Measurements from ENCODE around the gene GUCY1B1. TPM values are rescaled to one million over a fixed set of nuclear protein-coding genes. Genes with fewer than 3 reads are reported as not detected.

Gene GUCY1B1
- total RNA-seq, 1 experiment from 2014 or later: 0.50 TPM

DNA sequence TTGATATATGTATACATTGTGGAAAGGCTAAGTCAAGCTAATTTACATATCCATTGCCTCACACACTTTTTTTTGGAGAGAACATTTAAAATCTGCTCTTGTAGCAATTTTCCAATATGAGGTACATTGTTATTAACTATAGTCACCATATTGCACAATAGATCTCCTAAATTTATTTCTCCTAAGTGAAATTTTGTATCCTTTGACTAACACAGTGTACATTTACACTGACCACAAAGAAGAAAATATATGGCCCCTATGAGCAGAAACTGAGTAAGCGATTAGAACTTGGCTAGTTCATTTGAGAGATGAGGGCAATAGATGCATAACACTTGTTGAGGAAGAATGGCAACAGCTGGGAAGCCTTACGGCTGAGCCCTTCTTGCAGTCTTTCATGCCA is 20.3 kb upstream of the GUCY1B1 start:
- Mint-ChIP-seq H3K4me1 (no peaks in the 10 kb centered on the region), H3K27ac (no peak overlapping the region), H3K27me3 (ENCODE audit: low read depth) (peaks cover 1% of the 10 kb centered on the region; the same call in 1 of the 2 replicates)

More for the DNA sequence above, 20.3 kb upstream of the GUCY1B1 start:
- no peak overlapping the region for H3K9ac ChIP-seq (ENCODE audit: extremely low read depth, insufficient read length, low read length)
- no peak overlapping the region for H3K4me3 Mint-ChIP-seq
- H4K5ac ChIP-seq (ENCODE audit: insufficient read length, low read depth, low read length): no peak overlapping the region
- no peak overlapping the region for H3T11ph ChIP-seq (ENCODE audit: low read length)
- no peaks in the 10 kb centered on the region for H3K27me3 ChIP-seq (ENCODE audit: insufficient read depth, low read length)
- H4K20me1 ChIP-seq (ENCODE audit: control insufficient read depth, insufficient read depth, insufficient read length): no peaks in the 10 kb centered on the region
- H3K23me2 ChIP-seq (ENCODE audit: insufficient read length, low read depth, low read length, poor library complexity, severe bottlenecking): no peaks in the 10 kb centered on the region
- H3K23ac ChIP-seq (ENCODE audit: insufficient read length, low read depth, low read length): no peak overlapping the region
- no peaks in the 10 kb centered on the region for H3K4me1 ChIP-seq (ENCODE audit: insufficient read depth, low read length)
- TF ChIP-seq, protein P1, sequence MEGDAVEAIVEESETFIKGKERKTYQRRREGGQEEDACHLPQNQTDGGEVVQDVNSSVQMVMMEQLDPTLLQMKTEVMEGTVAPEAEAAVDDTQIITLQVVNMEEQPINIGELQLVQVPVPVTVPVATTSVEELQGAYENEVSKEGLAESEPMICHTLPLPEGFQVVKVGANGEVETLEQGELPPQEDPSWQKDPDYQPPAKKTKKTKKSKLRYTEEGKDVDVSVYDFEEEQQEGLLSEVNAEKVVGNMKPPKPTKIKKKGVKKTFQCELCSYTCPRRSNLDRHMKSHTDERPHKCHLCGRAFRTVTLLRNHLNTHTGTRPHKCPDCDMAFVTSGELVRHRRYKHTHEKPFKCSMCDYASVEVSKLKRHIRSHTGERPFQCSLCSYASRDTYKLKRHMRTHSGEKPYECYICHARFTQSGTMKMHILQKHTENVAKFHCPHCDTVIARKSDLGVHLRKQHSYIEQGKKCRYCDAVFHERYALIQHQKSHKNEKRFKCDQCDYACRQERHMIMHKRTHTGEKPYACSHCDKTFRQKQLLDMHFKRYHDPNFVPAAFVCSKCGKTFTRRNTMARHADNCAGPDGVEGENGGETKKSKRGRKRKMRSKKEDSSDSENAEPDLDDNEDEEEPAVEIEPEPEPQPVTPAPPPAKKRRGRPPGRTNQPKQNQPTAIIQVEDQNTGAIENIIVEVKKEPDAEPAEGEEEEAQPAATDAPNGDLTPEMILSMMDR (conservative IDR thresholded peaks at IDR 0.05): no peak
- H2BK15ac ChIP-seq (ENCODE audit: low read depth, low read length): no peak overlapping the region
- no peak overlapping the region for H3K56ac ChIP-seq (ENCODE audit: insufficient read length, low read depth, low read length)
- no peaks in the 10 kb centered on the region for H3K9me3 ChIP-seq (ENCODE audit: control insufficient read depth, low read depth, low read length)
- H2AK5ac ChIP-seq (ENCODE audit: insufficient read length, low read length): no peak overlapping the region
- H2BK12ac ChIP-seq (ENCODE audit: insufficient read length, low read depth, low read length): no peak overlapping the region
- WGBS (ENCODE audit: extremely low coverage, insufficient read length, low lambda C conversion rate): no CpG with 5 or more reads among the region's 2 CpGs
- H3K79me1 ChIP-seq (ENCODE audit: insufficient read depth, low read depth, low read length, poor library complexity, severe bottlenecking): no peaks in the 10 kb centered on the region
- no peak overlapping the region for H4K8ac ChIP-seq (replicated peaks; ENCODE audit: insufficient read length, low read depth, low read length)
- no peaks in the 10 kb centered on the region for H3K36me3 Mint-ChIP-seq (ENCODE audit: insufficient read depth in 1 of 3, low read depth in 3 of 3)
- H3K27ac ChIP-seq (ENCODE audit: insufficient read length, low read depth, low read length): no peak overlapping the region
- H3K14ac ChIP-seq (ENCODE audit: insufficient read depth, low read length): no peak overlapping the region
- no peaks in the 10 kb centered on the region for H3K79me2 ChIP-seq (ENCODE audit: insufficient read depth, low read length)
- no peak overlapping the region for H3K18ac ChIP-seq (ENCODE audit: insufficient read length, low read depth, low read length)
- H3K4me2 ChIP-seq (ENCODE audit: insufficient read depth, insufficient read length, low read length): no peak overlapping the region
- H4K91ac ChIP-seq (ENCODE audit: insufficient read length, low read depth, low read length): no peak overlapping the region
- no peaks in the 10 kb centered on the region for H3K9me3 Mint-ChIP-seq
- no peak for DNase-seq
- H2BK20ac ChIP-seq (ENCODE audit: low read depth, low read length, poor library complexity, severe bottlenecking): no peak overlapping the region
- H2BK120ac ChIP-seq (ENCODE audit: low read depth, low read length, poor library complexity, severe bottlenecking): no peak overlapping the region
- H2AFZ ChIP-seq (ENCODE audit: low read length): no peak overlapping the region
- H2BK5ac ChIP-seq (ENCODE audit: insufficient read length, low read length): no peak overlapping the region
- no peak overlapping the region for H3K4ac ChIP-seq (ENCODE audit: low read depth, low read length)

Data from H9 (cell line).